Adrenal gland (tissue), 12 donors: ENCODE measurements around the gene PLXDC2. TPM values are rescaled to one million over a fixed set of nuclear protein-coding genes. Genes with fewer than 3 reads are reported as not detected.

Source experiments
- DNase-seq, 7 donors: peaks; one replicate each; pipeline ENCODE4 v3.0.0-alpha.2; 2019 to 2020
- H3K27ac ChIP-seq, 5 donors: fragments of 200-600 bp; sonication (generic) in 4 of 5; 1 replicate in 3 of 5; 2 replicates in 2 of 5; pipeline versions ENCODE4 v1.5.1 to v1.8.0; 2016 to 2020; ENCODE audit warnings: mild to moderate bottlenecking in 1 of 5
- H3K27me3 ChIP-seq: fragments of 200-600 bp; 2 replicates; pipeline ENCODE4 v1.8.0; 2021
- H3K36me3 ChIP-seq, 2 donors: fragments of 200-600 bp; replicated peaks in 1 of 2; 1 replicate in 1 of 2; 2 replicates in 1 of 2; pipeline versions ENCODE4 v1.5.1 to v1.8.0; 2018 to 2022
- H3K4me1 ChIP-seq, 2 donors: fragments of 200-600 bp; replicated peaks in 1 of 2; 1 replicate in 1 of 2; 2 replicates in 1 of 2; pipeline versions ENCODE4 v1.5.1 to v1.8.0; 2018 to 2021
- H3K4me3 ChIP-seq, 4 donors: fragments of 200-600 bp; sonication (generic) in 3 of 4; one replicate each; pipeline ENCODE4 v1.5.1; 2016 to 2018
- H3K9me3 ChIP-seq, 3 donors: fragments of 200-600 bp; sonication (generic) in 1 of 3; replicated peaks in 1 of 3; 1 replicate in 2 of 3; 2 replicates in 1 of 3; pipeline versions ENCODE4 v1.5.1 to v1.8.0; 2016 to 2021
- POLR2A ChIP-seq, 2 donors: fragments of 450-650 bp; IDR thresholded peaks; one replicate each; pipeline ENCODE4 v1.6.1; 2017; ENCODE audit warnings: antibody characterized with exemption in 2 of 2, mild to moderate bottlenecking in 2 of 2, moderate library complexity in 1 of 2
- WGBS, 4 donors: extraction: QIAGEN DNeasy Blood & Tissue Kit in 2 of 4; methylation state at CpG; one replicate each; pipeline versions ENCODE4 v1.1.5 to v1.1.7; 2013 to 2017; 5-methylcytosine and 5-hydroxymethylcytosine counted together
- intact Hi-C, 2 donors: fragments of 100-400 bp; cut with DNase I; formaldehyde crosslinking; loops; one replicate each; pipeline versions ENCODE4 v1.14.1 to v1.15.0; 2022 to 2023
- polyA plus RNA-seq, 3 donors: library from polyadenylated mRNA; stranded (reverse); fragments of 200-250 nt in 2 of 3; fragments of 350-450 nt in 1 of 3; fragmentation: Illumina TruSeq in 1 of 3; extraction: RNeasy Lipid Tissue Mini Kit (QIAGEN cat#74804) in 1 of 3; gene quantifications; one replicate each; pipeline ENCODE4 v1.2.3, GENCODE V29; 2013 to 2014
- total RNA-seq, 9 donors: library from RNA; depleted of rRNA in 4 of 9; stranded (reverse); fragments of >200 nt in 4 of 9; fragments of 120-200 nt in 1 of 9; fragmentation: NEBNext Ultra II Directional in 1 of 9; extraction: Animal tissue kit (Norgen Biotek cat#: 25700) in 1 of 9; gene quantifications; one replicate each; pipeline versions ENCODE4 v1.1.0 to v1.2.4, GENCODE V29; 2013 to 2023
- TF ChIP-seq, protein P1 (sequence below), 6 experiments: fragments of 450-650 bp in 4 of 6; fragments of 200-600 bp in 2 of 6; sonication (generic) in 1 of 6; IDR thresholded peaks; 1 replicate in 5 of 6; 2 replicates in 1 of 6; pipeline versions ENCODE4 v1.5.1 to v1.8.0; 2016 to 2021; ENCODE audit warnings: antibody characterized with exemption in 6 of 6, mild to moderate bottlenecking in 2 of 6, moderate library complexity in 1 of 6
- donor health status: healthy with polysubstance abuse.
- donor health status: Bipolar disorder and iron deficiency.
- donor health status: DM: yes; HTN: yes; CAD: no.
- donor health status: DM: no; HTN: no; CAD: no.
- donor health status: DM: no; HTN: no; CAD: no.
- donor health status: DM: yes; HTN: yes; CAD: no.

The PLXDC2 gene
- total and polyA plus RNA-seq, 12 donors: 12.1 to 127 (median 75.1) TPM

DNA sequence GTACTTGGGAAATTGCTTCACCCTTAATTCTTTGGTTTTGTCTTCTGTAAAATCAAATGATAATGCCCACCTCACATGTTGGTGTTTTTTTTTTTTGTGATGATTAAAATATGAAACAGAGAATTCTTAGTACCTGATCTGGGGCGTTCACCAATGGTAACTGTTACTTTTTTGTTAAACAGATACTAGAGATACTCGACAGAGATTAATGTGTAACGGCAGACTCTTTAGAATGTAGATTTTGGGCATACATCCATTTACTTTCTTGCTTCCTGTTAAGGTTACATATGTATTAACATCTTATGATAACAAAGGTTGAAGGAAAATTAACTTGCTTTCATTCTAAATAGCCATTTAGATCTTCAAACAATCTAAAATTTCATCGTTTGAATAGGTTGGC lies 23.3 kb downstream of the PLXDC2 start:
- Histone ChIP-seq H3K9me3 (peaks cover 0 to 6% (median 0%) of the 10 kb centered on the region in 3 donors), H3K4me1 (peaks cover 15 to 32% of the 10 kb centered on the region in 2 donors), H3K27me3 (no peaks in the 10 kb centered on the region), H3K36me3 (no peaks in the 10 kb centered on the region), H3K4me3 (no peak overlapping the region), H3K27ac (no peak overlapping the region)
- no peak for TF ChIP-seq POLR2A (IDR thresholded peaks at IDR 0.05)
- TF ChIP-seq, protein P1, sequence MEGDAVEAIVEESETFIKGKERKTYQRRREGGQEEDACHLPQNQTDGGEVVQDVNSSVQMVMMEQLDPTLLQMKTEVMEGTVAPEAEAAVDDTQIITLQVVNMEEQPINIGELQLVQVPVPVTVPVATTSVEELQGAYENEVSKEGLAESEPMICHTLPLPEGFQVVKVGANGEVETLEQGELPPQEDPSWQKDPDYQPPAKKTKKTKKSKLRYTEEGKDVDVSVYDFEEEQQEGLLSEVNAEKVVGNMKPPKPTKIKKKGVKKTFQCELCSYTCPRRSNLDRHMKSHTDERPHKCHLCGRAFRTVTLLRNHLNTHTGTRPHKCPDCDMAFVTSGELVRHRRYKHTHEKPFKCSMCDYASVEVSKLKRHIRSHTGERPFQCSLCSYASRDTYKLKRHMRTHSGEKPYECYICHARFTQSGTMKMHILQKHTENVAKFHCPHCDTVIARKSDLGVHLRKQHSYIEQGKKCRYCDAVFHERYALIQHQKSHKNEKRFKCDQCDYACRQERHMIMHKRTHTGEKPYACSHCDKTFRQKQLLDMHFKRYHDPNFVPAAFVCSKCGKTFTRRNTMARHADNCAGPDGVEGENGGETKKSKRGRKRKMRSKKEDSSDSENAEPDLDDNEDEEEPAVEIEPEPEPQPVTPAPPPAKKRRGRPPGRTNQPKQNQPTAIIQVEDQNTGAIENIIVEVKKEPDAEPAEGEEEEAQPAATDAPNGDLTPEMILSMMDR (IDR thresholded peaks at IDR 0.05): no peak
- no peak for DNase-seq
- intact Hi-C loops: no loop called here
- WGBS, 4 donors: 85 to 91% (median 90%) methylated on average over 4 of the region's 4 CpGs

DNA sequence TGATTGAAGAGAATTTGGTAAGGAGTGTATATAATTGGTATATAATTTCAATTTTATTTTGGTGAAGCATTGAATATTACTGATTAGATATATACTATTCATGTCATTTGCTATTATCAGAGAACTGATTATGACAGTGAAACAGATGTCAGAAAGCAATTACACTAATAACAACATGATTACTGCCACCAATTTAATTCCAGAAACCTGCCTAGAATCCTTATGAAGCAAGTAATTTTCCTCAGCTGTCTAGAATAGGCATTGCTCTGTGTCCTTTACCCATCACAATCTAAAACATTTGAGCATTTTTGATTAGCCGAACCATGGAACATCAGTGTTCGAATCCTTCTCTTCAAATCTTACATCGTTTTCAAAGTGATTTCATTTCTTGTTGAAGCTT lies 24.5 kb downstream of the PLXDC2 start:
- TF ChIP-seq, protein P1 (IDR thresholded peaks at IDR 0.05): no peak
- no peak for TF ChIP-seq POLR2A (IDR thresholded peaks at IDR 0.05)
- no peak for DNase-seq
- Histone ChIP-seq H3K4me1 (peaks cover 15 to 32% of the 10 kb centered on the region in 2 donors), H3K9me3 (peaks cover 0 to 6% (median 0%) of the 10 kb centered on the region in 3 donors), H3K36me3 (no peaks in the 10 kb centered on the region), H3K27me3 (no peaks in the 10 kb centered on the region), H3K4me3 (no peak overlapping the region), H3K27ac (no peak overlapping the region)
- intact Hi-C loops: no loop called here
- 79 to 96% (median 93%) methylated on average over 3 of the region's 3 CpGs for WGBS, 4 donors

DNA sequence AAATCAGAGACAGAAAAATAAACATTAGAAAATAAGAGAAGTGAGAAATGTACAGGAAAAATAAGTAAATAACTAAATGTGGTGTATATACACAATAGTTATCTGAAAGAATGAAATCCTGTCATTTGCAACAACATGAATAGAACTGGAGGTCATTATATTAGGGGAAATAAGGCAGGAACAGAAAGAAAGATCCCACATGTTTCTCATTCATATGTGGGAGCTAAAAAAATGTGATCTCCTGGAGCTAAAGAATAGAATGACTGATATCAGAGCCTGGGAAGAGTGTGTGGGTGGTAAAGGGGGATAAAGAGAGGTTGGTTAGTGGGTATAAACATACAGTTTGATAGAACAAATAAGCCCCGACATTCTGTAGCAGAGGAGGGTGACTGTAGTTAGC lies 27.3 kb downstream of the PLXDC2 start:
- Histone ChIP-seq H3K27ac (no peak overlapping the region), H3K27me3 (no peaks in the 10 kb centered on the region), H3K36me3 (no peaks in the 10 kb centered on the region), H3K4me1 (peaks cover 0 to 12% of the 10 kb centered on the region in 2 donors), H3K4me3 (no peak overlapping the region), H3K9me3 (peaks cover 0 to 6% (median 0%) of the 10 kb centered on the region in 3 donors)
- WGBS, 4 donors: 63 to 76% (median 74%) methylated on average over 1 of the region's 1 CpG
- intact Hi-C loops: no loop called here
- TF ChIP-seq, protein P1 (IDR thresholded peaks at IDR 0.05): no peak
- no peak for TF ChIP-seq POLR2A (IDR thresholded peaks at IDR 0.05)
- DNase-seq: no peak

DNA sequence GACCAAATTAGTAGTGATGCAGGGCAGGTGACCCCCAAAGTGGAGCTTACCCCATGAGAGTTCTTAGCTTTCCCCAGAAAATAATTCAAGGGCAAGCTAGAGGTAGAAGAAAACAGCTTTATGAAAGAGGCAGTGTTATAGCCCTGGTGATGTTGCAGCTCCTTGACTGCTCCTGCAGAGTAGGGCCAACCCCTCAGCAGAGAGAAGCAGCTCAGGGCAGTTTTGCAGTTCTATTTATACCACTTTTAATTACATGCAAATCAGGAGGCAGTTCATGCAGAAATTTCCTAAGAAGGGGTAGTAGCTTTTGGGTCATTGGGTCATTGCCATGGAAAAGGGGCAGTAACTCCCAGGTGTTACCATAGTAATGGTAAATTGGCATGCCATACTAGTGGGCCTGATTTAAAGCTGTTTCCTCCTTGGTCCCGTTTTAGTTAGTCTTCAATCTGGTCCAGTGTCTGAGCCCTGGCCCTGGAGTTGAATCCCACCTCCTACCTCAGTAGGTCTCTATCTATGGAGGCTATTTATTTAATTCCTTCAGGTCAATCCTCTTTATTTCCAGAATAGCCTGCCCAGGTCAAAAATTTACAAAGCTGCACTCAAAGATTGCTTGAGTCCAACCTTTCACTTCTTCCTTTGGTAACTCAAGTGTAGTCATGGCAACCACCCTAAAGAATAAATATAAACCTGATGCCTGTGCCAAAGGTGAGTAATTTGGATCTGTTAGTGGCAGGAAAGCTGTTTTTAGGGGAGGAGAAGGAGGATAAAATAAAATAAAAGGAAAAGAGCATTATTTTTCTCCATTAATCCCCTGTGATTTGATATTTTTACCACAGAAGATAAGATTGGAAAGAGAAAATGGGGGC lies 29.5 kb downstream of the PLXDC2 start:
- intact Hi-C loops: no loop called here
- DNase-seq: no peak
- H3K4me1 ChIP-seq: no peaks in the 10 kb centered on the region

More for the DNA sequence above, 29.5 kb downstream of the PLXDC2 start:
- H3K9me3 ChIP-seq: peaks cover 0 to 6% (median 0%) of the 10 kb centered on the region in 3 donors
- no peaks in the 10 kb centered on the region for H3K36me3 ChIP-seq
- no peak overlapping the region for H3K4me3 ChIP-seq
- H3K27me3 ChIP-seq: no peaks in the 10 kb centered on the region
- TF ChIP-seq POLR2A (IDR thresholded peaks at IDR 0.05): no peak
- TF ChIP-seq, protein P1 (IDR thresholded peaks at IDR 0.05): no peak
- H3K27ac ChIP-seq: no peak overlapping the region
- 85 to 100% (median 93%) methylated on average over 1 of the region's 1 CpG for WGBS, 4 donors
